ENCODE data around the gene APC2. TPM values are rescaled to one million over a fixed set of nuclear protein-coding genes. Genes with fewer than 3 reads are reported as not detected.
"Not testable (repeated sequence)": the region's sequence is repeated elsewhere in the genome, so short reads cannot be mapped to it uniquely, and the experiment has no call there.

Gene APC2
- total RNA-seq, 2 donors from 2014 or later: 0.18 to 0.56 TPM

- intact Hi-C loops (cut with DNase I, micrococcal nuclease): no loop called here
- peak in 1 of 2 donors; percentile 71 for DNase-seq
- peak; percentile 54 for ATAC-seq
These were observed 20.5 kb downstream of the APC2 start for GRCh38 chr19:1470305-1471009.

GRCh38 chr19:1471010-1471514, 21.1 kb downstream of the APC2 start:
- ATAC-seq: peak; percentile 45
- peak in 1 of 2 donors; percentile 51 for DNase-seq

GRCh38 chr19:1471515-1472160, 21.7 kb downstream of the APC2 start:
- intact Hi-C loops (cut with DNase I, micrococcal nuclease): no loop called here
- ATAC-seq: peak; percentile 8
- DNase-seq: no peak

More at GRCh38 chr19:1471010-1471514, 21.1 kb downstream of the APC2 start:
- intact Hi-C loops (cut with DNase I, micrococcal nuclease): no loop called here

- ATAC-seq: no peak
- intact Hi-C loops (cut with DNase I, micrococcal nuclease): no loop called here
These were observed 22.5 kb downstream of the APC2 start for GRCh38 chr19:1472231-1473084.

GRCh38 chr19:1473085-1473851, 23.3 kb downstream of the APC2 start:
- intact Hi-C loops (cut with DNase I, micrococcal nuclease): no loop called here
- DNase-seq (no peak), ATAC-seq (no peak)

More at GRCh38 chr19:1472231-1473084, 22.5 kb downstream of the APC2 start:
- DNase-seq: no peak

GRCh38 chr19:1474011-1474764, 24.3 kb downstream of the APC2 start:
- intact Hi-C loops (cut with DNase I, micrococcal nuclease): no loop called here
- DNase-seq (no peak), ATAC-seq (no peak)

GRCh38 chr19:1474765-1475351, 24.9 kb downstream of the APC2 start:
- intact Hi-C loops (cut with DNase I, micrococcal nuclease): no loop called here
- ATAC-seq (no peak), DNase-seq (no peak)

- intact Hi-C loops (cut with DNase I, micrococcal nuclease): no loop called here
- DNase-seq (no peak), ATAC-seq (no peak)
These were observed 26.0 kb downstream of the APC2 start for GRCh38 chr19:1475751-1476437.

GRCh38 chr19:1477056-1477455, 27.1 kb downstream of the APC2 start:
- intact Hi-C loops (cut with DNase I, micrococcal nuclease); ATAC-seq; DNase-seq: not testable (repeated sequence)

GRCh38 chr19:1478934-1479707, 29.2 kb downstream of the APC2 start, which contains the start of gene C19orf25:
Gene C19orf25 (minus strand): TSS chr19:1479215. CDS start chr19:1478903, 312 bp downstream.
- peak; percentile 96 for ATAC-seq
- DNase-seq: peak; percentile 96 to 97

GRCh38 chr19:1481224-1481892, 31.4 kb downstream of the APC2 start:
- DNase-seq (no peak), ATAC-seq (no peak)
- intact Hi-C loops (cut with DNase I, micrococcal nuclease): no loop called here

More at GRCh38 chr19:1478934-1479707, 29.2 kb downstream of the APC2 start, which contains the start of gene C19orf25:
- intact Hi-C loops (cut with DNase I, micrococcal nuclease): no loop called here

- intact Hi-C loops (cut with DNase I, micrococcal nuclease): no loop called here
- ATAC-seq (no peak), DNase-seq (peak in 1 of 2 donors; percentile 11)
These were observed 32.0 kb downstream of the APC2 start for GRCh38 chr19:1481893-1482360.

GRCh38 chr19:1482361-1483130, 32.6 kb downstream of the APC2 start:
- ATAC-seq (no peak), DNase-seq (peak in 1 of 2 donors; percentile 10)
- intact Hi-C loops (cut with DNase I, micrococcal nuclease): no loop called here

- intact Hi-C loops (cut with DNase I, micrococcal nuclease): no loop called here
- no peak for ATAC-seq
- DNase-seq: no peak
These were observed 33.4 kb downstream of the APC2 start for GRCh38 chr19:1483131-1483978.
